COLO829 (cell line): ENCODE measurements around the gene MS4A18.

Source experiments
- DNase-seq: peaks from one replicate; pipeline ENCODE4 v3.0.0; 2012; ENCODE audit warnings: low spot score

The MS4A18 gene

DNA sequence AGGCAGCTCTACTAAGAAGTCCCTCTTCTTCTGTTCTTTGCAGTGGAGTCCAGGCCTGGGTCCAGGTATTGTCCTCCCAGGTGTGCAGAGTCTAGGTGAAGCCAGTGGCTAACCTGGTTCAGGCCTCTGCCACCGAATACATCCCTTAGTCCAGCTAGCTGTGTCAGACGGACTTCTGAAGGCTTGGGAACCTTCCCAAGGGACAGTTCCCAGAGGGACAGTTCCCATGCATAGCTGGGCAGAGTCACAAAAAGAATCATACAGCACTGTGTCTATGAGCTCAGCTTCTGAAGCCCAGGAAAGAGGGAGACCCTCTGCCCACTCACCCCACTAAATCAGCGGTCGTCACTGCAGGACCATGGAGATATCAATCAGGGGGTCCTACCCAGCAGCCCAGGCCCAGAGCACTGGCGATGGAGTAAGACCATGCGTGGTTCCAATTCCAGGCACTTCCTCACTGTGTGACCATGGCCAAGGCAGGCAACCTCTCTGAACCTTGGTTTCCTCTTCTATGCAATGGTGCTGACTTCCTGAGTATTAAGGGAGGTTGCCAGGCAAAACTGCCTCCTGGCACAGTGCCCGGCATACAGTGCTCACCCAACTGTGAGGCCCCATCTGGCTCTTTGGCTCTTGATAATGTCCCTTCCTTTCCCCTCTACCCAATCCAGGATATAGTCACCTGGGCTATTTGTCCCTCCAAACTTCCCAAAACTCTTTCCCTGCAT, 64.0 kb downstream of the MS4A18 start:
- no peak for DNase-seq

DNA sequence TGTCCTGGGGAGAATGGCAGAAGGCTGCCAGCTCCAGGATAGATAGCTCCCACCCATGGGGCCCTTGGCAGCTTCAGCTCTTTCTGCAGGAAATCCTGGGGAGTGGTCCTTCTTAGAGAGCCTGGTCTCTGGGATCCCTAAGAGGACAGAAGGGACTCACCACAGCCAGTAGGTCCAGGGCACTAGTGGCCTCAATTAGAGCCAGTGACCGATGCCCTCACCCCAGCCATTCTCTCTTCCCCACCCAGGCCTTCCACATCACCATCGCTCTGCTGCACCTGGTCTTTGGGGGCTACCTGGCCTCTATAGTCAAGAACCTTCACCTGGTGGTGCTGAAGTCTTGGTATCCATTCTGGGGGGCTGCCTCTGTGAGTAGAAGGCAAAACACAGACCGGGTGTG, 66.2 kb downstream of the MS4A18 start:
- no peak for DNase-seq

DNA sequence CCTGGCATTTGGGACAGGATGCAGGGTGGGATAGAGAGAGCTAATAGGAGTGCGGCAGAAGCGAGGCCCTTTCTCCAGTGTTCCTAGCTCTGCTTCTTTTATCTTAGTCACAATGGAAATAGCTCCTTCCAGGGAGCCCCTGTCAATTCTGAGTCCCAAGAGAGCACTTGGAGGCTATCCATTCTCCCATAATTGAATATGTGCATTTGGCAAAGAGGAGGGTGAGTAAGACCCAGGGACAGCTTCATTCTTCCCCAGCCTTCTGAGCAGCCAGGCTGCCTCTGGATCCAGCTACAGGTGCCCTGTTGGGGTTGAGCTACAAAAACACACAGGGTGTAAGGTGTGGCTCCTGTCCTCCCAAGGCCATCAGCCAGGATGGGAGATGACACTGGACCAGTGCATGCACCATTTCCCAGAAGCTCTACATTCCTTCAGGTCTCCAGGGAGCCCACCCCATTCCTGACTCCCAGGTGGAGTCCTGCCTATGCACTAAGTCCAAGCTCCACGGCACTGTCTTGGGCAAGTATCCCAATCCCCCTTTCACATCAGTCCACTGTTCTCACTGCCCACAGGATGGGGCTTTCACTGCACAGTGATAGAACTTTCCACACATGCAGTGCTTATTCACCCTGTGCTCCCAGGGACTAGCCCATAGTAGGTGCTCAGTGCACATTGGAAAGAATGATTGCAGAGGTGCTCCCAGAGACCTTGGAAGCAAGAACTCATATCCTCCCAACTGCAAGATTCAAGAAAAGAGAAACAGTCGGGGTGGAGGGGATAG, 66.8 kb downstream of the MS4A18 start:
- DNase-seq = no peak

DNA sequence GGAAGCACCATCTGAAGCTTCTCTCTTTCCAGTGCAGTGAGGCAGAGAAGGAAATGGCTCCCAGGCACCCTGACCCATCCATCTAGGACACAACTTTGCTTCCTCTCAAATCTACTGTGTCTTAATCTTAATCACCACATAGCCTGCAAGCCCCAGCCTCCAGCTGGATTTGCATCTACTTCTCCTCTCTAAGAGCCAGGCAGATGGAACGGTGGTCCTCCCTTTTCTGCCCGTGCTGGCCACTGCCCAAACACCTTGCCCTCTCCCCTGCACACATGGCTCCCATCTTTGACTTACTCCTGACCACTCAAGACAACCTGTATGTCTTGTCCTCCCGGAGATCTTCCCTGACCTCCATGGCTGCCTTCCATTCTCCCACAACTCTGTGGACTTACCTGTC, 68.0 kb downstream of the MS4A18 start:
- no peak for DNase-seq
